Esophagus muscularis mucosa (tissue), 4 donors: Measurements from ENCODE around the gene MXRA8. TPM values are rescaled to one million over a fixed set of nuclear protein-coding genes. Genes with fewer than 3 reads are reported as not detected.

ENCODE experiments used
- DNase-seq: peaks from one replicate; pipeline ENCODE4 v3.0.0-alpha.2; 2017; ENCODE audit errors: extremely low spot score
- H3K27ac ChIP-seq, 4 donors: fragments of 200-600 bp; sonication (generic); replicated peaks in 1 of 4; 1 replicate in 3 of 4; 2 replicates in 1 of 4; pipeline ENCODE4 v1.5.1; 2016 to 2019; ENCODE audit warnings: mild to moderate bottlenecking in 1 of 4
- H3K27me3 ChIP-seq, 4 donors: fragments of 200-600 bp; sonication (generic); one replicate each; pipeline versions ENCODE4 v1.5.1 to v1.6.0; 2016 to 2019
- H3K36me3 ChIP-seq, 4 donors: fragments of 200-600 bp; sonication (generic); one replicate each; pipeline ENCODE4 v1.5.1; 2016 to 2019
- H3K4me1 ChIP-seq, 4 donors: fragments of 200-600 bp; sonication (generic); one replicate each; pipeline ENCODE4 v1.5.1; 2016 to 2019
- H3K4me3 ChIP-seq, 4 donors: fragments of 200-600 bp; sonication (generic); 1 replicate in 2 of 4; 2 replicates in 2 of 4; pipeline ENCODE4 v1.5.1; 2016 to 2019; ENCODE audit warnings: mild to moderate bottlenecking in 4 of 4, moderate library complexity in 1 of 4
- H3K9me3 ChIP-seq, 4 donors: fragments of 200-600 bp; sonication (generic); 1 replicate in 3 of 4; 2 replicates in 1 of 4; pipeline ENCODE4 v1.5.1; 2016 to 2019
- EP300 ChIP-seq: sonication (generic); formaldehyde crosslinking; IDR thresholded peaks from one replicate; pipeline ENCODE4 v1.6.1; 2017; ENCODE audit warnings: antibody characterized with exemption
- POLR2A ChIP-seq: fragments of 450-650 bp; IDR thresholded peaks from one replicate; pipeline ENCODE4 v1.6.1; 2017; ENCODE audit warnings: antibody characterized with exemption, moderate library complexity, mild to moderate bottlenecking, low read depth
- POLR2AphosphoS5 ChIP-seq, 2 donors: sonication (generic); formaldehyde crosslinking; IDR thresholded peaks; one replicate each; pipeline ENCODE4 v1.6.1; 2017; ENCODE audit warnings: antibody characterized with exemption in 2 of 2
- WGBS: methylation state at CpG from one replicate; pipeline ENCODE4 v1.1.5; 2018; 5-methylcytosine and 5-hydroxymethylcytosine counted together
- intact Hi-C: fragments of 100-400 bp; cut with DNase I; formaldehyde crosslinking; loops from one replicate; pipeline ENCODE4 v1.15.1; 2023
- total RNA-seq, 4 donors: library from RNA; depleted of rRNA; stranded (reverse); fragments of >200 nt; gene quantifications; one replicate each; pipeline versions ENCODE4 v1.1.0 to v1.2.1, GENCODE V29; 2016
- TF ChIP-seq, protein P1 (sequence below), 3 experiments: fragments of 200-600 bp in 2 of 3; fragments of 450-650 bp in 1 of 3; sonication (generic) in 2 of 3; IDR thresholded peaks; one replicate each; pipeline ENCODE4 v1.5.1; 2017 to 2019; ENCODE audit warnings: antibody characterized with exemption in 3 of 3, mild to moderate bottlenecking in 2 of 3, moderate library complexity in 1 of 3

MXRA8 gene
- total RNA-seq, 4 donors from 2014 or later, result 68.5 to 129 (median 87.2) TPM

DNA sequence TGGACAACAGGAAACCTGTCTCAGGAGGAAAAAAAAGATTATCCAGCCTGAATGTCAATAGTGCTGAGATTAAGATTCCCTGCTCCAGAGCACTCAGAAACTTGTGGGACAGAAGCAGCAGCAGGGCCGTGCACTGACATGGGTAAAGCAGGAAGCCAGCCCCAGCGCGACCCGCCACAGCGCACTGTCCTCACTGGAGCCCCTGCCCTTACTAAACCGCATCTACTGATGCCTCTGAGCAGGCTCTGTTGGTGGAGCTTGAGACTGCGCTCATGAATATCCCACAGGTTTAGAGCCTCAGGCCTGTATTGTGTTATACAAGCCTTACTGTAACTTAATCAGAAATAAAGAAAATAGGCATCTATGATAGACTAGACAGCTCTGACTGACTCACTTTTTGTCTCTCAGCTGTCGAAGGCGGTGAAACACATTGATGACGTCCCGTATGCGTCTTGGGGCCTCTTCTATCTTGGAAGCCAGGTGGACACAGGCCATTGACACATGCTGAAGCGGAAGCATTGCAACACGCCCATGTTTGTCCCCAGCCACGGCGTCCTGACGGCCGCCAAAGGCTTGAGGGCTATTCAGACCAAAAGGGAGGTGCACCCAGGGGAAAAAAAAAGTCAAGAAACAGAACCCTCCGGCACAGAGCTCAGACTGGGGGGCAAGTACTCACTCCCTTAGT is 39.6 kb upstream of the MXRA8 start:
- DNase-seq, result no peak
- WGBS, result 57% methylated on average over 14 of the region's 19 CpGs
- H3K9me3 ChIP-seq, result no peaks in the 10 kb centered on the region
- peak overlapping the region; percentile 87 to 100 (median 97) for H3K4me3 ChIP-seq
- H3K4me1 ChIP-seq, result peaks cover 43 to 66% (median 49%) of the 10 kb centered on the region in 4 donors
- peak overlapping the region; percentile 88 to 92 (median 88) for H3K27ac ChIP-seq
- peaks cover 55 to 80% (median 78%) of the 10 kb centered on the region in 4 donors for H3K36me3 ChIP-seq
- intact Hi-C loops, result loop anchor here (2.0 kb wide), 1 partner anchor 23 kb away; the partner anchor contains the start of gene AURKAIP1
- H3K27me3 ChIP-seq, result no peaks in the 10 kb centered on the region
- TF ChIP-seq POLR2AphosphoS5 (IDR thresholded peaks at IDR 0.05), result no peak
- TF ChIP-seq, protein P1, sequence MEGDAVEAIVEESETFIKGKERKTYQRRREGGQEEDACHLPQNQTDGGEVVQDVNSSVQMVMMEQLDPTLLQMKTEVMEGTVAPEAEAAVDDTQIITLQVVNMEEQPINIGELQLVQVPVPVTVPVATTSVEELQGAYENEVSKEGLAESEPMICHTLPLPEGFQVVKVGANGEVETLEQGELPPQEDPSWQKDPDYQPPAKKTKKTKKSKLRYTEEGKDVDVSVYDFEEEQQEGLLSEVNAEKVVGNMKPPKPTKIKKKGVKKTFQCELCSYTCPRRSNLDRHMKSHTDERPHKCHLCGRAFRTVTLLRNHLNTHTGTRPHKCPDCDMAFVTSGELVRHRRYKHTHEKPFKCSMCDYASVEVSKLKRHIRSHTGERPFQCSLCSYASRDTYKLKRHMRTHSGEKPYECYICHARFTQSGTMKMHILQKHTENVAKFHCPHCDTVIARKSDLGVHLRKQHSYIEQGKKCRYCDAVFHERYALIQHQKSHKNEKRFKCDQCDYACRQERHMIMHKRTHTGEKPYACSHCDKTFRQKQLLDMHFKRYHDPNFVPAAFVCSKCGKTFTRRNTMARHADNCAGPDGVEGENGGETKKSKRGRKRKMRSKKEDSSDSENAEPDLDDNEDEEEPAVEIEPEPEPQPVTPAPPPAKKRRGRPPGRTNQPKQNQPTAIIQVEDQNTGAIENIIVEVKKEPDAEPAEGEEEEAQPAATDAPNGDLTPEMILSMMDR (IDR thresholded peaks at IDR 0.05), result no peak
- no peak for TF ChIP-seq EP300
- no peak for TF ChIP-seq POLR2A

DNA sequence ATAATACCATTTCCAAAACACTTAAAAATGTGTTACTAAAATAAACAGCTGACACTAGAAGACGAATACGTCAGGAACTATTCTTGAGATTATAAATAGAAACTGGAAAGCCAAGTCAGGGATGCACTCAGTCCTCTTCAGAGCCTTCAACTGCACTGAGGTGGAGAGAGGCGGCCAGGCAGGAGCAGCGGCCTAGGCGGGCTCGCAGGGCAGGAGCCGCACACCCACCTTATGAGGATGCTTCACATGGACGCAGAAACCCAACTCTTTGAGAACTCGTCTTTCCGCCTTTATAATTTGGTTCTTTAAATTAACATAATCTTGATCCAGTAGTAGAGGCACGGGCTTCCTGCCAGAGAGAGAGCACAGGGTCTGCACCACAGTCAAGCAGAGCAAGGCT is 36.8 kb upstream of the MXRA8 start:
- TF ChIP-seq POLR2AphosphoS5 (IDR thresholded peaks at IDR 0.05) (no peak), EP300 (no peak), POLR2A (no peak)
- TF ChIP-seq, protein P1 (IDR thresholded peaks at IDR 0.05), result no peak
- peaks cover 66 to 82% (median 80%) of the 10 kb centered on the region in 4 donors for H3K36me3 ChIP-seq
- H3K4me1 ChIP-seq, result peaks cover 35 to 44% (median 39%) of the 10 kb centered on the region in 4 donors
- peak overlapping the region in 1 of 4 donors; percentile 32 for H3K27ac ChIP-seq
- no peak overlapping the region for H3K4me3 ChIP-seq
- H3K9me3 ChIP-seq, result no peaks in the 10 kb centered on the region
- H3K27me3 ChIP-seq, result no peaks in the 10 kb centered on the region
- DNase-seq, result no peak
- intact Hi-C loops, result no loop called here
- WGBS, result 79% methylated on average over 11 of the region's 11 CpGs

DNA sequence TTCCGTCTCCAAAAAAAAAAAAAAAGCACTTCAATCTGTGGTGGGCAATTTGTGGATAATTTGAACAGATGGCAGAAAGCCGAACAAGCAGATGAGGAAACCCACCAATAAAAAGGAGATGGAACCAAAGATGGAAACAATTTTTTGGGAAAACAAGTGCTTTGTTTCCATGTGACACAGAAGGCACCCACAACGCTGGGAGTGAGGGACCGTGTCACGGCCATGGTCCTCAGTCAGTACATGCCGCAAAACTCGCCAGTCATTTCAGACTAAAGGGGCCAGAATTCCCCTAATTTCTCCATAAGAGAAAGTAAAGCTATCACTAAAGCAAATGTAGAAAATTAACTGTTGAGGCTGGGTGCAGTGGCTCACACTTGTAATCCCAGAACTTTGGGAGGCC is 35.8 kb upstream of the MXRA8 start:
- peaks cover 76 to 93% (median 90%) of the 10 kb centered on the region in 4 donors for H3K36me3 ChIP-seq
- TF ChIP-seq POLR2AphosphoS5 (IDR thresholded peaks at IDR 0.05) (no peak), EP300 (no peak), POLR2A (no peak)
- TF ChIP-seq, protein P1 (IDR thresholded peaks at IDR 0.05), result no peak
- H3K27me3 ChIP-seq, result no peaks in the 10 kb centered on the region
- H3K4me1 ChIP-seq, result peaks cover 30 to 40% (median 34%) of the 10 kb centered on the region in 4 donors
- intact Hi-C loops, result no loop called here
- no peaks in the 10 kb centered on the region for H3K9me3 ChIP-seq
- no peak for DNase-seq
- H3K4me3 ChIP-seq, result no peak overlapping the region
- no peak overlapping the region for H3K27ac ChIP-seq
- WGBS, result 95% methylated on average over 7 of the region's 7 CpGs

DNA sequence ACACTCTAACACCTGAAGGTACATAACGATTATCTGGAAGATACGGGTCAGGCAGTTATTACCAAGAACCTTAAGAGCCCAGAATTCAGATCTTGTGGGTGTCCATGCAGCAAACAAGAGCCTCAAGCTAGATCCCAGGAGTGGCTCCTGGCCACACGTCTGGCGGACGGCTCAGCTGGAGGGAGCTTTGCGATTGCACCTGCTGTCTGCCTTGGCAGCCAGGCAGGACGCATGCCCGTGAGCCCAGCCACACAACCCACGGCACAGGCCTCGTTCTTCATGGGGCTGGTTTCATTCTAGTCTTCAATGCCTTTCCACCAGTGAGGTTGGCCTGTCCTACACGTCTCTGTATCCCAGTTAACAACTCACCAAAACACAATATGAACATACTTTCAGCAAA is 35.1 kb upstream of the MXRA8 start:
- H3K27ac ChIP-seq, result no peak overlapping the region
- DNase-seq, result no peak
- TF ChIP-seq, protein P1 (IDR thresholded peaks at IDR 0.05), result no peak
- no peak for TF ChIP-seq POLR2AphosphoS5 (IDR thresholded peaks at IDR 0.05)
- TF ChIP-seq POLR2A, result no peak
- TF ChIP-seq EP300, result no peak
- peaks cover 30 to 38% (median 31%) of the 10 kb centered on the region in 4 donors for H3K4me1 ChIP-seq
- peaks cover 83 to 100% (median 97%) of the 10 kb centered on the region in 4 donors for H3K36me3 ChIP-seq
- H3K4me3 ChIP-seq, result no peak overlapping the region
- no peaks in the 10 kb centered on the region for H3K27me3 ChIP-seq
- 94% methylated on average over 2 of the region's 11 CpGs for WGBS
- intact Hi-C loops, result no loop called here
- H3K9me3 ChIP-seq, result no peaks in the 10 kb centered on the region

DNA sequence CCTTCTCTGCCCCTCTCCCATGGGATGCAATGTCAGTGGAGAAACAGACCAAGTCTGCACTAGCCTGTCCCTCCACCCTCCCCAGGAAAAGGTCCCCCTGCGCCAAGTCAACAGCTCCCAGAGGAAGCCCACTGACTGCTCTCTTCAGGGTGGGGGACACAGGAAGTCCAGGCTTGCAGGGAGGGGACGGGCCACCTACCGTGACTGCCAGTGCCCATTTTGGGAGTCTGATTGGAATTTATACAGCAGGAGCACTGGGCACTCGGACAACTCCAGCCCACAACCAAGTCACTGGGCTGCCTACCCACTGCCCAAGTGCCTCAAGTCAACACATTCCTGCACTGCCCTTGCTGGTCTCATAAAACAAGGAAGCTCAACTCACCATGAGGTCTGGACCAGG is 34.7 kb upstream of the MXRA8 start:
- DNase-seq, result no peak
- H3K4me3 ChIP-seq, result no peak overlapping the region
- peaks cover 25 to 34% (median 27%) of the 10 kb centered on the region in 4 donors for H3K4me1 ChIP-seq
- 91% methylated on average over 4 of the region's 4 CpGs for WGBS
- H3K27ac ChIP-seq, result no peak overlapping the region
- H3K36me3 ChIP-seq, result peaks cover 87 to 100% (median 100%) of the 10 kb centered on the region in 4 donors
- TF ChIP-seq POLR2AphosphoS5 (IDR thresholded peaks at IDR 0.05), result no peak
- no peak for TF ChIP-seq EP300
- TF ChIP-seq POLR2A, result no peak
- TF ChIP-seq, protein P1 (IDR thresholded peaks at IDR 0.05), result no peak
- no peaks in the 10 kb centered on the region for H3K27me3 ChIP-seq
- no peaks in the 10 kb centered on the region for H3K9me3 ChIP-seq
- intact Hi-C loops, result no loop called here
